ENCODE data around the gene EMILIN2. TPM values are rescaled to one million over a fixed set of nuclear protein-coding genes. Genes with fewer than 3 reads are reported as not detected.
A peak's percentile ranks its signal among the peaks of the same experiment; 100 is the strongest.

Gene EMILIN2
- polyA plus RNA-seq, 3 donors = 13.5 to 21.6 (median 15.1) TPM

GRCh38 chr18:2960983-2961696, 114.3 kb downstream of the EMILIN2 start:
- DNase-seq (ENCODE audit: extremely low read depth in 1 of 11, low read depth in 9 of 11, low spot score in 4 of 11) = no peak

GRCh38 chr18:2961821-2962220, 115.0 kb downstream of the EMILIN2 start:
- peak in 3 of 11 donors; percentile 48 to 73 (median 60) for DNase-seq (ENCODE audit: extremely low read depth in 1 of 11, low read depth in 9 of 11, low spot score in 4 of 11)

- DNase-seq (ENCODE audit: extremely low read depth in 1 of 11, low read depth in 9 of 11, low spot score in 4 of 11) = no peak
Measured at GRCh38 chr18:2963048-2963447, 116.2 kb downstream of the EMILIN2 start.

GRCh38 chr18:2964361-2965010, 117.7 kb downstream of the EMILIN2 start:
- DNase-seq (ENCODE audit: extremely low read depth in 1 of 11, low read depth in 9 of 11, low spot score in 4 of 11) = no peak

Other genes starting within 250 kb of the EMILIN2 start
- 10 to 100 TPM; 62.5 to 77.0 (median 75.9) TPM for gene SMCHD1, start 191.3 kb upstream of the EMILIN2 start, polyA plus RNA-seq (ENCODE audit: insufficient read length in 3 of 3)
- 10 to 100 TPM; 37.8 to 40.0 (median 39.5) TPM for gene LPIN2, start 166.1 kb downstream of the EMILIN2 start, polyA plus RNA-seq (ENCODE audit: insufficient read length in 3 of 3)

All from renal cortex interstitium (tissue), 11 donors.